Measurements from ENCODE around the gene PDZRN4.

The PDZRN4 gene

DNA sequence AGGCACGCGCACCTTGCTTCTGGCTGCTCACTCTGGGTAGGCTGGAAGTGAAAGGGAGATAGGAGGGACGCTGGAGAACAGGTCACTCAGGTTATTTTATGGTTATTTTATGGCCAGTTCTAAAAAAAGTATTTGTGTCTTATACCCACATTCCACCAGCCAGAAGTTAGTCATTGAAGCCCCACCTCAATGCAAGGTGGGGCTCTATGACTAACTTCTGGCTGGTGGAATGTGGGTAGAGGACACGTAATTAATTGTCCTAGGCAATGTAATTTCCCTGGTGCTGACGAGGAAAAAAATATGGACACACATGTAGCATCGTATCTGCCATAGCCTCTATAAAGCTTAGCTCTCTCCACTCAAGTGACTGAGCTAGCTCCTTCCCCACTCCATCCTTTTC, 104.9 kb downstream of the PDZRN4 start:
- TF ChIP-seq, protein P1, sequence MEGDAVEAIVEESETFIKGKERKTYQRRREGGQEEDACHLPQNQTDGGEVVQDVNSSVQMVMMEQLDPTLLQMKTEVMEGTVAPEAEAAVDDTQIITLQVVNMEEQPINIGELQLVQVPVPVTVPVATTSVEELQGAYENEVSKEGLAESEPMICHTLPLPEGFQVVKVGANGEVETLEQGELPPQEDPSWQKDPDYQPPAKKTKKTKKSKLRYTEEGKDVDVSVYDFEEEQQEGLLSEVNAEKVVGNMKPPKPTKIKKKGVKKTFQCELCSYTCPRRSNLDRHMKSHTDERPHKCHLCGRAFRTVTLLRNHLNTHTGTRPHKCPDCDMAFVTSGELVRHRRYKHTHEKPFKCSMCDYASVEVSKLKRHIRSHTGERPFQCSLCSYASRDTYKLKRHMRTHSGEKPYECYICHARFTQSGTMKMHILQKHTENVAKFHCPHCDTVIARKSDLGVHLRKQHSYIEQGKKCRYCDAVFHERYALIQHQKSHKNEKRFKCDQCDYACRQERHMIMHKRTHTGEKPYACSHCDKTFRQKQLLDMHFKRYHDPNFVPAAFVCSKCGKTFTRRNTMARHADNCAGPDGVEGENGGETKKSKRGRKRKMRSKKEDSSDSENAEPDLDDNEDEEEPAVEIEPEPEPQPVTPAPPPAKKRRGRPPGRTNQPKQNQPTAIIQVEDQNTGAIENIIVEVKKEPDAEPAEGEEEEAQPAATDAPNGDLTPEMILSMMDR (IDR thresholded peaks at IDR 0.05) = no peak

DNA sequence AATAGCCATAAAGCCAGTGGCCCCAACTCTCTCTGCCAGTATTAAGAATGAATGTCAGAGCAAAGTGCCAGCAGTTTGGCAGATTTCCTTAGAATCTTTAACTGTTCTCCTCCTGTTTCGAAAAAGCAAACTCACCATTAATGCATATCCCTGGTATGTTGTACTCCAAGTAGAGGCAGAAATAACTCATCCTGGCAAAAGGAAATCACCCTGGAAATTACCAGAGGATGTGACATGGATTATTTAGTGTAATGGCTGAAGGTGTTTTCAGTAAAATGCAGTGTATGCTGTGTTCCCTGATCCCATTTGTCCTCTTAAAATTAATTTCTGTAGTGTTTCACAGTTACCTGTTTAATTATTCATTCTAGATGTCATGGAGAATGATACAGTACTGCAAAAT, 105.3 kb downstream of the PDZRN4 start:
- TF ChIP-seq, protein P1 (IDR thresholded peaks at IDR 0.05) = no peak

DNA sequence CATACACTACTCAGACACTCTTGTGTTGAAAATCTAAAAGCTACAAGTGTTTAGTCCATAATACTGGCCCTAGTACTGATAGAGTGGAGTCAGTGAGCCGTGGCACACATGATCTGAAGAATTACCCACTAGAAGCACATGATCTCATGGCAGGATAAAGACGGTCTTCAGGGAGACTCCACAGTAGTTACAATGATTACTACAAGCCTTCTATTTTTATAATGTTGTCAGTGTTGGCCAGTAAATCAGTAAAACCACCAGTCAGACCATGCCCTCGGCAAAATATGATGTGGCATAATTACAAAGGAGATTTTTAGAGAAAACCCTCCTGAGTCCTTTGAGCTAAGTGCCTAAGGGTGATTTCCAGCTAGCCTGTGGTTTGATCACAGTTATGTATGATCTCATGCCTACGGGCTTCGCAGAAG, 114.9 kb downstream of the PDZRN4 start:
- TF ChIP-seq, protein P1 (IDR thresholded peaks at IDR 0.05) = no peak

- TF ChIP-seq, protein P1 (IDR thresholded peaks at IDR 0.05) = no peak
Observed at GRCh38 chr12:41304526-41304925, 116.4 kb downstream of the PDZRN4 start.

- TF ChIP-seq, protein P1 (IDR thresholded peaks at IDR 0.05) = no peak
Observed at GRCh38 chr12:41310367-41310766, 122.2 kb downstream of the PDZRN4 start.

GRCh38 chr12:41311883-41312282, 123.8 kb downstream of the PDZRN4 start:
- TF ChIP-seq, protein P1 (IDR thresholded peaks at IDR 0.05) = no peak

- TF ChIP-seq, protein P1 (IDR thresholded peaks at IDR 0.05) = no peak
Observed at GRCh38 chr12:41325336-41325735, 137.2 kb downstream of the PDZRN4 start.

Data from LNCAP (cell line).